CD4-positive, alpha-beta T cell treated with Interleukin-10 for 1 hour (primary cell): Measurements from ENCODE around the gene KLHL20.
A peak's percentile ranks its signal among the peaks of the same experiment; 100 is the strongest.
"Not testable (repeated sequence)": the region's sequence is repeated elsewhere in the genome, so short reads cannot be mapped to it uniquely, and the experiment has no call there.

ENCODE experiments used
- DNase-seq: peaks from one replicate; pipeline ENCODE4 v3.0.0-alpha.2; 2020

KLHL20 gene

DNA sequence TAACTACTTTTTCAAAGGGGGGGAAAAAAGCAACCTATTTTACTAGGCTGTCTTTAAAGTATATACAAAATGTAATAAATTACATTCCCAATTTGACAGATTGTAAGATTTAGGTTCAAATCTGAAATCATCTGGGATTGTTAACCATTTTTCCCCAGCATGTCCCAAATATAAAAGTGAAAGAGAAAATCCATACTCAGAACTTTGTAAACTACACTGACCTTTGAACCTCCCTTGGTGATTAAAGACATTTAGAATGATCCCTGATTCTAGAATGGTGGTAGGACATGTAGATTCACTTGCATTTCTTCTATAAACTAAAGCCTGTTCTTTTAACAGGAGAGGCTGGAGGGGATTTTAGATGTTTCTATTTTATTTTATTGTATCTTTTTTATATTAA is 39.0 kb downstream of the KLHL20 start:
- DNase-seq, result no peak

DNA sequence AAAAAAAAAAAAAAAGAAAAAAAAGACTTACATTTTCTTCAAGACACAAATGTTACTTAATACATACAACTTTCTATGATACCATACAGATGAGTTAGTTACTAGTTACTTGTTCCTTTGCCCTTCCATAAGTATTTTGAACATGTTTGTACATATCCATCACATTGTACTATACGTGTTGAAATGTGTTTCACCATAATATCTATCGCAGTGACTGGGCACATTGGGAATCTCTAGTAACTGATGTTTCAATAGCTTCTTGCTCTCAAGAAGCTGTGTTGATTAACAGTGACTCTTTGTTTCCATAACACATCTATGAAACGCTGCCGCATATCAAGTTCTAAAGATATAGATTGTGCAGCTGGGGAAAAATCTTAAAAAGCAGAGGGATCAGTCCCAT is 42.9 kb downstream of the KLHL20 start:
- DNase-seq, result no peak

DNA sequence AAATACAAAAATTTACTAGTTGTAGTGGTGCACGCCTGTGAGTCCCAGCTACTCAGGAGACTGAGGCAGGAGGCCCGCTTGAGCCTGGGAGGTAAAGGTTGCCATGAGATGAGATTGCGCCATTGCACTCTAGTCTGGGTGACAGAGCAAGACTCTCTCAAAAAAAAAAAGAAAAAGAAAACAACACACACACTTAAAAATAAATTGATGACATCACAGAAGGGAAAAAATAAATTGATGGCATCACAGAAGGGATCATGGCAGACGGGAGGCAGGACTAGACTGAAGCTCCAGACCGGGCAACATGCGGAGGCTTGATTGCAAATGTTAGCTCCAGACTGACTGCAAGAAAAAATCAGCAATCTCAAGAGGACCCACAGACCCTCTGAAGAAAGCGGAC is 43.3 kb downstream of the KLHL20 start:
- DNase-seq, result no peak

DNA sequence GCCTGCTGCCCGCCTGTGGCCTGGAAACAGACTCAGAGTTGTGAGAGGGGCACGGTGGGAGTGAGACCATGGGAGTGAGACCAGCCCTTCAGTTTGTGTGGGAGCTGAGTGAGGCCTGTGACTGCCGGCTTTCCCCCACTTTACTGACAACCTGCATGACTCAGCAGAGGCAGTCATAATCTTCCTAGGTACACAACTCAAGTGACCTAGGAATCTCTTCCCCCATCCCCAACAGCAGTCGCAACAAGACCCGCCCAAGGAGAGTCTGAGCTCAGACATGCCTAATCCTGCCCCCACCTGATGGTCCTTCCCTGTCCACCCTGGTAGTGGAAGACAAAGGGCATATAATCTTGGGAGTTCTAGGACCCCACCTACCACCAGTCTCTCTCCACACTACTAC is 44.2 kb downstream of the KLHL20 start:
- DNase-seq, result no peak

DNA sequence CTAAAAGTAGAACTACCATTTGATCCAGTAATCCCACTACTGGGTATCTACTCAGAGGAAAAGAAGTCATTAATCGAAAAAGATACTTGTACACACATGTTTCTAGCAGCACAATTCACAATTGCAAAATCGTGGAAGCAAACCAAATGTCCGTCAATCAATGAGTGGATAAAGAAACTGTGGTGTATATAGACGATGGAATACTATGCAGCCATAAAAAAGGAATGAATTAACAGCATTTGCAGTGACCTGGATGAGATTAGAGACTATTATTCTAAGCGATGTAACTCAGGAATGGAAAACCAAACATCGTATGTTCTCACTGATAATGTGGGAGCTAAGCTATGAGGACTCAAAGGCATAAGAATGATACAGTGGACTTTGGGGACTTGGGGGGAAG is 49.5 kb downstream of the KLHL20 start:
- not testable (repeated sequence) for DNase-seq

DNA sequence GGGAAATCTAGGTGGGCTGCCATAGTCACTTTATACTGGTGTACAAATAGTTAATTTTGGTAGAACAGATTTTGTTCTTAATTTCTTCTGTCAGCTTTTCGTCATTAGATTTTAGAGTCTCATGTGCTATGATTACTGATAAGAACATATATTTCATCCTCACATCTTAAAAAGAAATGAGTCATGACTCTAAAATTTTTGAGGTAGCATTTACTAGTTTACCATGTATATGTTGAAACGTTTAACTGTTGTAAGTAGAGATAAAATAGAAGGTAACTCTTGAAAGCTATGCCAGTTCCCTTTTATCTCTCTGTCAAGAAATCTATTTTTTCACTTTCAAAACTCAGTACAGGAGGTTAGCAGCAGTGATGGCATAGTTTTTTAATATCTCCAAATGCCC is 53.4 kb downstream of the KLHL20 start:
- DNase-seq, result no peak

DNA sequence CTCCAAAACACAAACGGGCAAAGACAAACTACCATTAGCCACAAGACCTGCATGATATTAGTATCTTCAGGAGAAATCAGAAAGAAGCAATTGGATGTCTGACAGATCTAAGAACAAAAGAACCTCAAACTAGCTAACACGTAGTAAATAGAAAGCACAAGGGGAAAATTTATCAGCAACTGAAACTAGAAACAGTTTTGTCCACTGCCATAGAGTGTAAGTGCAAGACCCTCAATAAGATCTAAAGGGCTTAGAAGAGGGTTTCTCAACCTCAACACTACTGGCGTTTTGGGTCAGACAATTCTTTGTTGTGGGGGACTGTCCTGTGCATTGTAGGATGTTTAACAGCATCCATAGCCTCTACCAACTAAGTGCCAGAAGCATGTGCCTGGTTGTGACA is 54.0 kb downstream of the KLHL20 start:
- no peak for DNase-seq

DNA sequence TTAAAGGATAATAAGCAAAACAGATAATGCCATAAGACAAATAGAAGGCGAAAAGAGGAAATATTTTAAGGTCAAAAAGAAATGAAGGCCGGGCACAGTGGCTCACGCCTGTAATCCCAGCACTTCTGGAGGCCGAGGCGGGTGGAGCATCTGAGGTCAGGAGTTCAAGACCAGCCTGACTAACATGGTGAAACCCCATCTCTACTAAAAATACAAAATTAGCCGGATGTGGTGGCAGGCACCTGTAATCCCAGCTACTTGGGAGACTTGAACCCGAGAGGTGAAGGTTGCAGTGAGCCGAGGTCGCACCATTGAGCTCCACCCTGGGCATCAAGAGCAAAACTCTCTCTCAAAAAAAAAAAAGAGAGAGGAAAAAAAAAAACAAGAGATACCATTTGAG is 55.5 kb downstream of the KLHL20 start:
- not testable (repeated sequence) for DNase-seq

DNA sequence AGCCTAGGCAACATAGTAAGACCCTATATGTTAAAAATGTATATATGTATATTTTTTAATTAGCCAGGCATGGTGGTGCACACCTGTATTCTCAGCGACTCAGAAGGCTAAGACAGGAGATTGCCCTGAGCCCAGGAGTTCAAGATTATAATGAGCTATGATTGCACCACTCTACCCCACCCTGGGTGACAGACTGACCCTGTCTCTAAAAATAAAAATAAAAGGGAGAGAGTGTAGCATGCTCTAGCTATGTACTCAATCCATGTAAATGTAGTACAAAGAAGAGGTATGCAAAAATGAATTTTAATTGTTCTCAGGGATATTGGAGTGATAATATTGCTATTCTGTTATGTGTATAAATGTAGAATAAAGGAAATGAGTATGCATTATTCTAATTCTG is 56.8 kb downstream of the KLHL20 start:
- DNase-seq, result no peak

DNA sequence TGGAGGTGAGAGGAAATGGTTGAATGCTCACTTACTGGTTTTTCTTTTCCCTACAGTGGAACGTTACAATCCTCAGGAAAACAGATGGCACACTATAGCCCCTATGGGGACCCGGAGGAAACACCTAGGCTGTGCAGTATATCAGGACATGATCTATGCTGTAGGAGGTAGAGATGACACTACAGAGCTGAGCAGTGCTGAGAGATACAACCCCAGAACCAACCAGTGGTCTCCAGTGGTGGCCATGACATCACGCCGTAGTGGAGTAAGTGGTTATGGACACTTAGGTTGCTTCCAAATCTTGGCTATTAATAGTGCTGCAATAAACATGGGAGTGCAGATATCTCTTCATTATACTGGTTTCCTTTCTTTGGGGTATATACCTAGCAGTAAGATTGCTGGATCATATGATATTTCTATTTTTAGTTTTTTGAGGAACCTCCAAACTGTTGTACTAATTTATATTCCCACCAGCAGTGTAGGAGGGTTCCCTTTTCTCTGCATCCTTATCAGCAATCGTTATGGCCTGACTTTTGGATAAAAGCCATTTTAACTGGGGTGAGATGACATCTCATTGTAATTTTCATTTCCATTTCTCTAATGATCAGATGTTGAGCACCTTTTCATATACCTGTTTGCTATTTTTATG is 60.9 kb downstream of the KLHL20 start:
- DNase-seq, result no peak

DNA sequence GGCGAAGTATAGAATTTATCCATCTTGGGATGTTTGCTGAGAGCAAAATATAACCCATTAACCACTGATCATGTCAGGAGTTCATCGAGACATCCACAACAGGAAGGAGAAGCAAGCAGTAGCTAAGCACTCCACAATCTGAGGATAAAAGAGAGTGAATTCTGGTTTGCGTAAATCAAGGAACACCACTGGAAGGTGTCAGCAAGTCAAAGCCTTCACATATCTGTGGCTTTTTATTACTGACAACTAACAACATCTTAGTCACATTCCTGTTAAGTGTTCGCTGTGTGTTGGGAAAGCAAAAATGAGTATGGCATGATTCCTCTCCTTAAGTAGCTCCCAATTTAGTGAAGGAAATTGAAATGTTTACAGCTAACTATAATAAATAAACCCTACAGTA is 65.2 kb downstream of the KLHL20 start:
- DNase-seq, result no peak

DNA sequence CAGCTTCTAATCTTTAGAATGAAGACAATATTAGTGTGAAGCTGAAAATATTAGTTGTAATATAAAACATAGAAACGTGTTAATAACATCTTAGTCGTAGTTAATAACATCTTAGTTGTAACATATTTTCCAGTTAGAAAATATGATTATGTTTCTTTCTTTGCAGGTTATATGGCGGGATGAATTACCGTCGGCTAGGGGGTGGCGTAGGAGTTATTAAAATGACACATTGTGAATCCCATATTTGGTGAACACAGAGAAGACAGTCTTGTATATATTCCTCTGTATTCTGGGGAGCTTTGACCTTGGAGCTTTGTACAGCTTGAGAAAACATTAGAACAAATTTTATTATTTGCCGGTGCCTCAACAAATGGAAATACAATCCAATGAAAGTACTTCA is 70.2 kb downstream of the KLHL20 start:
- no peak for DNase-seq

DNA sequence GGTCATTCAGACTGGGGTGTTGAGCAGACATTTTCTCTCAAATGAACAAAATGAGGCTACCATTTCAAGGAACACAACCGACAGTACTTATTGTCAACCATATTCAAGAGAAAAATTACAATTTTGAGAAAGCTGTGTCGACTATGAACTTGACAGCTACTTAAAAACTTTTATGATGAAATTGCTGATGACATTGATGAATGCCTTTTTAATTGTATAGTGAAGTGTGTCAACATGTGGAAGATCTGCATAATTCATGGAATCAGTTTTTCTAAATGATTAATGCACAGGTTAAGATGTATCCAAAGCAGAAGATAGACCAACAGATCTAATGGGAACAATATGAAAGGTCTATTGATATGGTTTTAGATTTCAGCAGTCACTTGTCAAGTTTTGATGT is 75.1 kb downstream of the KLHL20 start:
- no peak for DNase-seq

DNA sequence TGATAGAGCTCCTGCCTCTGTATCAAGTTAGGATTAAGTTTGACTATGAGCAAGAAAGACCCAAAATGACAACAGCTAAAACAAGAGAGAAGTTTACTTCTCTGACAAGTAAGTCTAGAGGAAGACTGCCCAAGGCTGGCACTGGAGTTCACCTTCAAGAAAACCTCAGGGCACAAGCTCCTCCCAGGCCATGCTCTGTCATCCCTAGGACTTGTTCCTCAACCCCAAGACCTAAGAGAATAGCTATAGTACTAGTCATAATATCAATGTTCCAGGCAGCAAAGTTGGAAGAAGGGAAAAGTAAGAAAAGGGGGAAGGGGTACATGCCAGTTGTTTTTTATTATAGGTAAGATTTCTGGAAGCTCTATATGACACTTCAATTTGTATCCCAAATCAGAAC is 83.3 kb downstream of the KLHL20 start:
- no peak for DNase-seq

DNA sequence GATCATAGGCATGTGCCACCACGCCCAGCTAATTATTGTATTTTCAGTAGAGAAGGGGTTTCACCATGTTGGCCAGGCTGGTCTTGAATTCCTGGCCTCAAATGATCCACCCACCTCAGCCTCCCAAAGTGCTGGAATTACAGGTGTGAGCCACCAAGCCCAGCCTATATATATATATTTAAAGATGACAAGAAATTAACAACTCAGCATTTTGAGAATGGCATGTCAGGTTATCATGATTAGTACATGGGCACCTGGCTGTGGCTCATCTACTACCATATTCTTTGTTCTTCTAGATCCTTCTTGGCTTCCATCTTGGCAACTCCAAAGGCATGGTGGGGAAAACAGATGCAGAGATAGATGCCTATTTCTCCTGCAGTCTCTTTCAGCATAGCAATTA is 85.2 kb downstream of the KLHL20 start:
- DNase-seq, result not testable (repeated sequence)

DNA sequence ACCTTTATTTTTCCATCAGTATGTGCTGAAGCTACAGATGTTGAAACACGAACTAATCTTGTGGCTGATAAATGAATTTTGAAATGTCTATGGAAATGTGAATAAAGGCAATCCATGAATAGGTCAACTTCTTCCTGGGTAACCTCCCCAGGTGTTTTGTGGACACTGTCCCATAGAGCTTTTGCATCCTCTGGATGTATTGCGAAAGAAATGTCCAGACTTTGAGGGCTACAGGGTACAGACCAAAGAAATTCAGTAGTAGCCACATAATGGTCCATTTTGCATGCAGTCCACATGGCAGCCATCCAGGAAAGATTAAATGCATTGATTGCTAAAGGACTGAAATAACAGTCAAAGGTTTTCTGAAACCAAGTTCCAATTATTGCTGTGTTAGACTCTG is 88.2 kb downstream of the KLHL20 start:
- no peak for DNase-seq

DNA sequence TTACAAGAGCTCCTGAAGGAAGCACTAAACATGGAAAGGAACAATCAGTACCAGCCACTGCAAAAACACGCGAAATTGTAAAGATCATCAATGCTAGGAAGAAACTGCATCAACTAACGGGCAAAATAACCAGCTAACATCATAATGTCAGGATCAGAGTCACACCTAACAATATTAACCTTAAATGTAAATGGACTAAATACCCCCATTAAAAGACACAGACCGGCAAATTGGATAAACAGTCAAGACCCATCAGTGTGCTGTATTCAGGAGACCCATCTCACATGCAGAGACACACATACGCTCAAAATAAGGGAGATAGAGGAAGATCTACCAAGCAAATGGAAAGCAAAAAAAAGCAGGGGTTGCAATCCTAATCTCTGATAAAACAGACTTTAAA is 98.9 kb downstream of the KLHL20 start:
- DNase-seq, result not testable (repeated sequence)

DNA sequence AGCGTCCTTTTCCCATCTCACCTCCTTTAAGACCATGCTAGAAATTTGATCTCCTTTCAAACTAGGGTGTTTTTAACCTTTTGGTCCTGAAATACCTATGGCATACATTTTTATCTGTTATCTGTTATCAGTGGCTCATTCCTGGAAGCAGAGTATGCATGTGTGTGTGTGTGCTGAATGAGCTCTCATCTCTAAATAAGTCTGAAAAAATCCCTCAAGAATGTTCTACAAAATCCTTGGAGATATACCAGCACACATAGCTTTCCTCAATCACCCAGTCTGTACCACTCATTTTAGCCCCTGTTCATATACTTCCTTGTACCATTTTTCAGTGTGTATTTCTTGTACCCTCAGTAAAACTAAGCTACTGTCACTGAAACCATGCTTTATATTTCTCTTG is 103.7 kb downstream of the KLHL20 start:
- no peak for DNase-seq

DNA sequence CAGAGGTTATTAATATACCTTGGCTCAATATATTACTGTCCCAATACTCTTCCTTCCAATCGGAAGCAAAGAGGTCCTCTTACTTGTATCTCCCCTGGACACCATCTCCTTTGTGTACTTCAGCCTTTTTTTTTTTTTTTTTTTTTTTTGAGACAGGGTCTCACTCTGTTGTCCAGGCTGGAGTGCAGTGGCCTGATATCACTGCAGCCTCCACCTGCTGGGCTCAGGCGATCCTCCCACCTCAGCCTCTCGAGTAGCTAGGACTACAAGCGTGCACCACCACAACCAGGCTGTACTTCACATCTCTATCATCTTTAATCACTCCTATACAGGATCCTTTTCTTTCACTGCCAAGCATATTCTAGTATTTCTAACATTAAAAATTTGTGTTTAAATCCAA is 106.9 kb downstream of the KLHL20 start:
- no peak for DNase-seq

DNA sequence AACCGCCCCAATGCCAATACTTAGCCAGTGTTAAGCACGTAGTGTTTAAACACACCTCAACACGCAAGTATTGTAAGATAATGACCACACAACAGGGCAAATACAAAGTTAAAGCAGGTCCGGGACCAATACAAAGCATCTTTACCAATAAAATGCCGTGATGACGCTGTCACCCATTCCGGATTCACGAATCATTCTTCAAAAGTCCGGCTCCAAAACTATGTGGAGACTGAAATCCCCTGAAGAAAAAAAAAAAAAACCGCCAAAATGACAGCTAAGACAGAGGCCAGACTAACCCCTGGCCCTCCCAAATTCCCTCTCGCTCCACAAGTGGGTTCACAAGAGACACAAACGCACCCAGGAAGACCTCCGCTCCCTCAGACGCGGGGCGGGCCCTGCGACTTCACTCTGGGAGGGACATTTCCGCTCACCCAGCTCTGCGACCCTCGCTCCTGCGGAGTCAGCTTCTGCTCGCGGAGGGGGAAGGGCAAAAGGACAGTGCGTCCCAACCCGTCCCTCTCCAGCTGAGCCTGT is 109.1 kb downstream of the KLHL20 start:
- DNase-seq, result no peak

DNA sequence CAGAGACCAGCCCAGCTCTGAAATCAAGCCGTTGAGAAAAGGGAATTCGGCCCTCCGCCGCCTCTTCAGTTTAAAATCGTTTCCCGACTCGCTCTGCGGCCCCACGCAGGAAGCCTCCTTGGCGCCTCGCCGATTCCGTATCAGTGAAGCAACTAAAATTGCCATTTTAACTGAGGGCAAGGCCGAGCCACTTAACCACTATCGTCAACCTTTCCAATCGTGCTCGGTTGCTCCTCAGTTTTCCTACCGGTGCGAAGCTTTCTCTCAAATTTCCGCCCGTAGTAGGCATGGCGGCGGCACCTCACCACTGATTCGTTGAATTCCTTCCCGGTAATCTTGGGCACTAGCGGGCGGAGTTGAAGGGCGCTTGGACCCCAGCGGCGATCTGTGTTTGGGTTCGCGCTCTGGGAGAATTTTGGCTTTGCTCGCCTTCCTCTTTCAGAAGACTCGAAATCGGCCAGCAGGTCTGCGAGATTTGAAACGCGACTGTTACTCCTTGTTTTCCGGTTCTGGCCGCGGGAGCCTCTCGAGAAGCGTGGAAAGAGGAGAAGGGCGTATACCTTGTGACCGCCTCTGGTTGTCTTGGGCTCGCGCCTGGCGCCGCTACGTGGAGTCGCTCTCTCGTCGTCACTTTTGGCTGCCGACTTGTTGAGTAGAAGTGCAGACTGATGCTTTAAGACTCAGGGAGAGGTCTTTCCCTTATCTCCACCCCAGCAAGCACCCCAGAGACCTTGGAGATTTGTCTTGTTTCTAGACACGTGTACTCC is 109.7 kb downstream of the KLHL20 start, which contains the start of the genes CENPL and DARS2:
CENPL (minus strand) TSS at position 569 of the 767 bp plus-strand sequence. CDS start 13,584 bp downstream, outside the sequence.
DARS2 (plus strand) TSS at position 359 of the 767 bp plus-strand sequence. CDS start 557 bp downstream, outside the sequence.
- DNase-seq, result peak; percentile 94

DNA sequence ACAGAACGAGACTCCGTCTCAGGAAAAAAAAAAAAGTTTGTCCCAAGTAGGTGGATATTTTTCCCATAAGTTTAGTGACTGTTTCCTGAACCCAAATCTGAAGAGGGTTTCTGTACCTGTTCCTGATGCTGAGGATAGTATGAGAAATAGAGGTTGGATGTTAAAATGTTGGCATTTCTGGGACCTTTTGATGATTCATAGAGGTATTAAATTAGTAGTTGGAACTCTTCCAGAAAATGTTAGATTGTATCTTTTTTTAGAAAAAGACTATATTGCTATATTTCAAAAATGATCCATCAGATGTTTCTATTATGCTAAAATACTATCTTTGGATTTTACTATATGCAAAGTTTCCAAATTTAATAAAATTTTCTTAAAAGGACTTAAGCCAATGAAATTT is 112.8 kb downstream of the KLHL20 start:
- DNase-seq, result no peak

DNA sequence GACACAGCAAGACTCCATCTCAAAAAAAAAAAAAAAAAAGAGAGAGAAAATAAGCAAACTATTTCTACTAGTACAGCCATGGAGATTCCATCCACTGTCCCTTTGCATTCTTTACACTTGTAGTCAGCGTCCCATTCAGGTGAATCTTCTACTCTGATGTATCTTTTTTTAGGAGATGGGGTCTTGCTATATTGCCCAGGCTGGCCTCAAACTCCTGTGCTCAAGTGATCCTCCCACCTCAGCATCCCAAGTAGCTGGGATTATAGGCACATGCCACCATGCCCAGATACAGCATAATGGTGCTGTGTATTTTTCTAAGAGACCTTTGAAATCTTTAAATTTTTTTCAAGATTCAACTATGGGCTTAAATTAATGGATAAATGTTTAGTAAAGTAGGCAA is 118.0 kb downstream of the KLHL20 start:
- DNase-seq, result no peak
